HG03521 (cell line): Measurements from ENCODE around the gene SERPINB1.
"Not testable (repeated sequence)": the region's sequence is repeated elsewhere in the genome, so short reads cannot be mapped to it uniquely, and the experiment has no call there.

Experiments used
- ATAC-seq: cut with Tn5 transposase; IDR thresholded peaks from one replicate; pipeline ENCODE4 v1.9.1; 2021; ENCODE audit warnings: mild to moderate bottlenecking, moderate library complexity; ENCODE audit not compliant: unreplicated experiment

The SERPINB1 gene

GRCh38 chr6:2841264-2842138 is at the start of gene SERPINB1:
Gene SERPINB1 (minus strand): TSS chr6:2841863. CDS start chr6:2840586, 1,277 bp downstream.
- peak; percentile 39 for ATAC-seq

GRCh38 chr6:2890976-2891767 is 49.5 kb upstream of the SERPINB1 start:
- ATAC-seq, result no peak

GRCh38 chr6:2885967-2886735 is 44.5 kb upstream of the SERPINB1 start:
- no peak for ATAC-seq

- ATAC-seq, result no peak
Observed at GRCh38 chr6:2884804-2885203, 43.1 kb upstream of the SERPINB1 start.

GRCh38 chr6:2883673-2884072 is 42.0 kb upstream of the SERPINB1 start:
- no peak for ATAC-seq

- ATAC-seq, result no peak
Observed at GRCh38 chr6:2881423-2881822, 39.8 kb upstream of the SERPINB1 start.

GRCh38 chr6:2880156-2880555 is 38.5 kb upstream of the SERPINB1 start:
- ATAC-seq, result not testable (repeated sequence)

- no peak for ATAC-seq
Observed at GRCh38 chr6:2877960-2878359, 36.3 kb upstream of the SERPINB1 start.

- ATAC-seq, result no peak
Observed at GRCh38 chr6:2877057-2877882, 35.6 kb upstream of the SERPINB1 start.

GRCh38 chr6:2876210-2877056 is 34.8 kb upstream of the SERPINB1 start:
- no peak for ATAC-seq

GRCh38 chr6:2875359-2876191 is 33.9 kb upstream of the SERPINB1 start:
- no peak for ATAC-seq

- no peak for ATAC-seq
Observed at GRCh38 chr6:2873643-2874042, 32.0 kb upstream of the SERPINB1 start.

- ATAC-seq, result no peak
Observed at GRCh38 chr6:2872423-2873358, 31.0 kb upstream of the SERPINB1 start.

- no peak for ATAC-seq
Observed at GRCh38 chr6:2871953-2872352, 30.3 kb upstream of the SERPINB1 start.

GRCh38 chr6:2871102-2871501 is 29.4 kb upstream of the SERPINB1 start:
- no peak for ATAC-seq

- ATAC-seq, result no peak
Observed at GRCh38 chr6:2870046-2870636, 28.5 kb upstream of the SERPINB1 start.

GRCh38 chr6:2868637-2869036 is 27.0 kb upstream of the SERPINB1 start:
- ATAC-seq, result no peak
